Thyroid gland (tissue), 4 donors: ENCODE data around the gene KCP.

Experiments
- POLR2A ChIP-seq, 2 donors: fragments of 450-650 bp; IDR thresholded peaks; one replicate each; pipeline ENCODE4 v1.6.1; 2017; ENCODE audit warnings: antibody characterized with exemption in 2 of 2, mild to moderate bottlenecking in 2 of 2, moderate library complexity in 1 of 2
- TF ChIP-seq, protein P1 (sequence below), 6 experiments: fragments of 200-600 bp in 3 of 6; fragments of 450-650 bp in 3 of 6; sonication (generic) in 3 of 6; IDR thresholded peaks; one replicate each; pipeline ENCODE4 v1.5.1; 2016 to 2019; ENCODE audit warnings: antibody characterized with exemption in 6 of 6, mild to moderate bottlenecking in 2 of 6, inconsistent platforms in 1 of 6, moderate library complexity in 1 of 6

DNA sequence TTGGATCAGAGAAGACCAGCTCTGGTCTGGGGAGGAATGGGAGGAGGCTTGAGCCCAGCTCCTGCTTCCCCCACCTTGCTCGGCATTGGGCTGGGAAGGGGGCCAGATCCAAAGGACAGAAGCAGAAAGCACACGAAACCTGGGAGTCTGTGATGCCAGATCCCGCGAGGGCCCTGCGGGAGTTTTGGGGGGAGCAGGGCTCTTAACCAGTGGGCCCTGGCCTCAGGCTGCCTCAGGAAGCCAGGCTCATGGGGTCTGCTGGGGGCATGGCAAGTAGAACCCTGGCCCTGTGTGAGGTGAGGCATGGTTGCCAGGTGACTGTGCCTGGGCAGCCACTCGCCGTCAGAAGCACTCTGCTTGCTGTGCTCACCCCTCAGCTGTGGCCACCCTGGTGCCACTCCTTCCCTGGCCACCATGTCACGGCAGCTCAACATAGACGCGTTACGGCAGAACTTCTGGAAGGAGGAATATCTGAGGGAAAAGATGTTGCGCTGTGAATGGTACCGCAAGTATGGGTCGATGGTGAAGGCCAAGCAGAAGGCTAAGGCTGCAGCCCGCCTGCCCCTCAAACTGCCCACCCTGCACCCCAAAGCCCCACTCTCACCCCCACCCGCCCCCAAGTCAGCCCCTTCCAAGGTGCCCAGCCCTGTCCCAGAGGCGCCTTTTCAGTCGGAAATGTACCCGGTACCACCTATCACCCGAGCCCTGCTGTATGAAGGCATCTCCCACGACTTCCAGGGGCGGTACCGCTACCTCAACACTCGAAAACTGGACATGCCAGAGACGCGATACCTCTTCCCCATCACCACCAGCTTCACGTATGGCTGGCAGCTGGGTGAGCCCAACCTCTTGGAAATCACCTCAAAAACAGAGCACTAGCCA, 44.3 kb downstream of the KCP start:
- TF ChIP-seq POLR2A (IDR thresholded peaks at IDR 0.05), result no peak
- TF ChIP-seq, protein P1, sequence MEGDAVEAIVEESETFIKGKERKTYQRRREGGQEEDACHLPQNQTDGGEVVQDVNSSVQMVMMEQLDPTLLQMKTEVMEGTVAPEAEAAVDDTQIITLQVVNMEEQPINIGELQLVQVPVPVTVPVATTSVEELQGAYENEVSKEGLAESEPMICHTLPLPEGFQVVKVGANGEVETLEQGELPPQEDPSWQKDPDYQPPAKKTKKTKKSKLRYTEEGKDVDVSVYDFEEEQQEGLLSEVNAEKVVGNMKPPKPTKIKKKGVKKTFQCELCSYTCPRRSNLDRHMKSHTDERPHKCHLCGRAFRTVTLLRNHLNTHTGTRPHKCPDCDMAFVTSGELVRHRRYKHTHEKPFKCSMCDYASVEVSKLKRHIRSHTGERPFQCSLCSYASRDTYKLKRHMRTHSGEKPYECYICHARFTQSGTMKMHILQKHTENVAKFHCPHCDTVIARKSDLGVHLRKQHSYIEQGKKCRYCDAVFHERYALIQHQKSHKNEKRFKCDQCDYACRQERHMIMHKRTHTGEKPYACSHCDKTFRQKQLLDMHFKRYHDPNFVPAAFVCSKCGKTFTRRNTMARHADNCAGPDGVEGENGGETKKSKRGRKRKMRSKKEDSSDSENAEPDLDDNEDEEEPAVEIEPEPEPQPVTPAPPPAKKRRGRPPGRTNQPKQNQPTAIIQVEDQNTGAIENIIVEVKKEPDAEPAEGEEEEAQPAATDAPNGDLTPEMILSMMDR (IDR thresholded peaks at IDR 0.05), result no peak
